Neural progenitor cell (in vitro differentiated cells): ENCODE measurements around the gene RPS6KB1.

Experiments
- EZH2 ChIP-seq: fragments of 200-600 bp; sonication (generic); IDR thresholded peaks from 2 replicates; pipeline ENCODE4 v1.6.1; 2017; ENCODE audit warnings: antibody characterized with exemption, mild to moderate bottlenecking, moderate library complexity
- TF ChIP-seq, protein P1 (sequence below): fragments of 200-600 bp; sonication (generic); IDR thresholded peaks from 2 replicates; pipeline ENCODE4 v1.5.1; 2017; ENCODE audit warnings: antibody characterized with exemption, mild to moderate bottlenecking

DNA sequence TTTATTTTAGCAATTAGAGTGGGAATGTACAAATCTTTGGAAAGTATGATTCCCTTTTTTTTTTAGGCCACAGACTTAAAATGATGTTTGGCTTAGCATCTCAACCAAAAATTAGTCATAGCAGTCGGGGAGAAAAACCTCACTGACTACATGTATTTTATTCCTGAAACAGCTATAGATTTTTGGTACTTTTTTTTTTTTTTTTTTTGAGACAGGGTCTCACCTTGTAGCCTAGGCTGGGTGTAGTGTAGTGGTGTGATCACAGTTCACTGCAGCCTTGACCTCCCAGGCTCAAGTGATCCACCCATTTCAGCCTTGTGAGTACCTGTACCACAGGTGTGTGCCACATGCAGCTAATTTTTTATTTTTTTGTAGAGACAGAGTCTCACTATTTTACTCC is 48.2 kb downstream of the RPS6KB1 start:
- TF ChIP-seq, protein P1, sequence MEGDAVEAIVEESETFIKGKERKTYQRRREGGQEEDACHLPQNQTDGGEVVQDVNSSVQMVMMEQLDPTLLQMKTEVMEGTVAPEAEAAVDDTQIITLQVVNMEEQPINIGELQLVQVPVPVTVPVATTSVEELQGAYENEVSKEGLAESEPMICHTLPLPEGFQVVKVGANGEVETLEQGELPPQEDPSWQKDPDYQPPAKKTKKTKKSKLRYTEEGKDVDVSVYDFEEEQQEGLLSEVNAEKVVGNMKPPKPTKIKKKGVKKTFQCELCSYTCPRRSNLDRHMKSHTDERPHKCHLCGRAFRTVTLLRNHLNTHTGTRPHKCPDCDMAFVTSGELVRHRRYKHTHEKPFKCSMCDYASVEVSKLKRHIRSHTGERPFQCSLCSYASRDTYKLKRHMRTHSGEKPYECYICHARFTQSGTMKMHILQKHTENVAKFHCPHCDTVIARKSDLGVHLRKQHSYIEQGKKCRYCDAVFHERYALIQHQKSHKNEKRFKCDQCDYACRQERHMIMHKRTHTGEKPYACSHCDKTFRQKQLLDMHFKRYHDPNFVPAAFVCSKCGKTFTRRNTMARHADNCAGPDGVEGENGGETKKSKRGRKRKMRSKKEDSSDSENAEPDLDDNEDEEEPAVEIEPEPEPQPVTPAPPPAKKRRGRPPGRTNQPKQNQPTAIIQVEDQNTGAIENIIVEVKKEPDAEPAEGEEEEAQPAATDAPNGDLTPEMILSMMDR = no peak
- TF ChIP-seq EZH2 = no peak
